B cell (primary cell): ENCODE measurements around the gene MRPL22.

Experiments used
- EZH2 ChIP-seq: IDR thresholded peaks from 2 replicates; pipeline ENCODE4 v1.6.1; 2012; ENCODE audit warnings: borderline replicate concordance, low read depth, mild to moderate bottlenecking, moderate library complexity, low read length; ENCODE audit not compliant: insufficient read depth, poor library complexity, severe bottlenecking
- TF ChIP-seq, protein P1 (sequence below): fragments of 200-600 bp; IDR thresholded peaks from one replicate; pipeline ENCODE4 v1.8.0; 2022; ENCODE audit warnings: antibody characterized with exemption, mild to moderate bottlenecking

GRCh38 chr5:154966874-154967273, 26.0 kb downstream of the MRPL22 start:
- TF ChIP-seq, protein P1, sequence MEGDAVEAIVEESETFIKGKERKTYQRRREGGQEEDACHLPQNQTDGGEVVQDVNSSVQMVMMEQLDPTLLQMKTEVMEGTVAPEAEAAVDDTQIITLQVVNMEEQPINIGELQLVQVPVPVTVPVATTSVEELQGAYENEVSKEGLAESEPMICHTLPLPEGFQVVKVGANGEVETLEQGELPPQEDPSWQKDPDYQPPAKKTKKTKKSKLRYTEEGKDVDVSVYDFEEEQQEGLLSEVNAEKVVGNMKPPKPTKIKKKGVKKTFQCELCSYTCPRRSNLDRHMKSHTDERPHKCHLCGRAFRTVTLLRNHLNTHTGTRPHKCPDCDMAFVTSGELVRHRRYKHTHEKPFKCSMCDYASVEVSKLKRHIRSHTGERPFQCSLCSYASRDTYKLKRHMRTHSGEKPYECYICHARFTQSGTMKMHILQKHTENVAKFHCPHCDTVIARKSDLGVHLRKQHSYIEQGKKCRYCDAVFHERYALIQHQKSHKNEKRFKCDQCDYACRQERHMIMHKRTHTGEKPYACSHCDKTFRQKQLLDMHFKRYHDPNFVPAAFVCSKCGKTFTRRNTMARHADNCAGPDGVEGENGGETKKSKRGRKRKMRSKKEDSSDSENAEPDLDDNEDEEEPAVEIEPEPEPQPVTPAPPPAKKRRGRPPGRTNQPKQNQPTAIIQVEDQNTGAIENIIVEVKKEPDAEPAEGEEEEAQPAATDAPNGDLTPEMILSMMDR, result no peak
- TF ChIP-seq EZH2, result no peak
